Naive thymus-derived CD4-positive, alpha-beta T cell (primary cell): ENCODE data around the gene SMAP1. TPM values are rescaled to one million over a fixed set of nuclear protein-coding genes. Genes with fewer than 3 reads are reported as not detected.

Experiments used
- ATAC-seq: fragments of 150-1000 bp; cut with Tn5 transposase; 2 replicates; pipeline ENCODE4 v1.10.0; 2021; ENCODE audit warnings: mild to moderate bottlenecking, moderate library complexity
- CTCF ChIA-PET: fragments of 350-600 bp; sonication (Branson Sonifier 250); formaldehyde crosslinking; loops from one replicate; lab custom pipeline; 2021; ENCODE audit warnings: antibody characterized with exemption; lab: Charles Lee
- POLR2A ChIA-PET: fragments of 350-600 bp; sonication (Branson Sonifier 250); formaldehyde crosslinking; loops from one replicate; lab custom pipeline; 2021; ENCODE audit warnings: antibody characterized with exemption, inconsistent platforms; lab: Charles Lee
- DNase-seq, 9 donors: peaks; one replicate each; pipeline versions ENCODE4 v3.0.0 to v3.0.0-alpha.2; 2020 to 2022; ENCODE audit warnings: mixed read lengths in 1 of 9
- H3K27ac ChIP-seq: one replicate; pipeline ENCODE4 v1.7.0; 2013; ENCODE audit warnings: mild to moderate bottlenecking, low read depth, low read length, moderate library complexity
- H3K27me3 ChIP-seq, 2 donors: one replicate each; pipeline ENCODE4 v1.7.0; 2013; ENCODE audit warnings: low read length in 2 of 2, mild to moderate bottlenecking in 2 of 2, moderate library complexity in 2 of 2; ENCODE audit not compliant: control insufficient read depth in 2 of 2, insufficient read depth in 2 of 2
- H3K36me3 ChIP-seq, 3 experiments: 1 replicate in 2 of 3; 2 replicates in 1 of 3; pipeline ENCODE4 v1.7.0; 2013; ENCODE audit warnings: low read length in 3 of 3, mild to moderate bottlenecking in 3 of 3, moderate library complexity in 1 of 3; ENCODE audit not compliant: insufficient read depth in 3 of 3, control insufficient read depth in 2 of 3
- H3K4me1 ChIP-seq, 2 donors: one replicate each; pipeline ENCODE4 v1.7.0; 2013; ENCODE audit warnings: low read length in 2 of 2, mild to moderate bottlenecking in 2 of 2, moderate library complexity in 1 of 2; ENCODE audit not compliant: control insufficient read depth in 2 of 2, insufficient read depth in 2 of 2
- H3K4me3 ChIP-seq: 2 replicates; pipeline ENCODE4 v1.7.0; 2013; ENCODE audit warnings: mild to moderate bottlenecking, low read length
- H3K9me3 ChIP-seq, 3 experiments: 1 replicate in 2 of 3; 2 replicates in 1 of 3; pipeline ENCODE4 v1.7.0; 2013; ENCODE audit warnings: low read length in 3 of 3; ENCODE audit not compliant: control insufficient read depth in 2 of 3
- H3K27ac Mint-ChIP-seq, 9 donors: one replicate each; pipeline ENCODE4 v1.8.0; 2020 to 2022; ENCODE audit warnings: mixed read lengths in 9 of 9, mild to moderate bottlenecking in 8 of 9, moderate library complexity in 5 of 9, inconsistent platforms in 2 of 9
- H3K27me3 Mint-ChIP-seq, 5 donors: one replicate each; pipeline ENCODE4 v1.8.0; 2021 to 2022; ENCODE audit warnings: mixed read lengths in 5 of 5, mild to moderate bottlenecking in 1 of 5
- H3K36me3 Mint-ChIP-seq, 5 donors: one replicate each; pipeline ENCODE4 v1.8.0; 2020 to 2022; ENCODE audit warnings: mixed read lengths in 5 of 5, mild to moderate bottlenecking in 3 of 5, inconsistent platforms in 1 of 5
- H3K4me1 Mint-ChIP-seq, 7 donors: one replicate each; pipeline ENCODE4 v1.8.0; 2020 to 2022; ENCODE audit warnings: mixed read lengths in 7 of 7, mild to moderate bottlenecking in 3 of 7, inconsistent platforms in 1 of 7
- H3K4me3 Mint-ChIP-seq, 10 donors: one replicate each; pipeline ENCODE4 v1.8.0; 2020 to 2022; ENCODE audit warnings: mild to moderate bottlenecking in 10 of 10, mixed read lengths in 10 of 10, moderate library complexity in 6 of 10, inconsistent platforms in 2 of 10
- H3K9me3 Mint-ChIP-seq, 11 donors: one replicate each; pipeline ENCODE4 v1.8.0; 2020 to 2022; ENCODE audit warnings: mixed read lengths in 11 of 11, mild to moderate bottlenecking in 4 of 11, inconsistent platforms in 1 of 11, moderate library complexity in 1 of 11
- intact Hi-C, 2 donors: fragments of 100-400 bp; cut with micrococcal nuclease; formaldehyde crosslinking; loops; one replicate each; pipeline ENCODE4 v1.15.1; 2023
- polyA plus RNA-seq, 2 donors: library from polyadenylated mRNA; unstranded; fragments of 300-500 nt; fragmentation: Illumina TruSeq; gene quantifications; one replicate each; pipeline ENCODE4 v1.2.3, GENCODE V29; 2021
- total RNA-seq, 6 experiments: library from RNA in 5 of 6; stranded (reverse) in 5 of 6; gene quantifications; 1 replicate in 5 of 6; 2 replicates in 1 of 6; pipeline ENCODE4 v1.2.3 and lab custom pipeline; 2021 to 2026

The SMAP1 gene
- total and polyA plus RNA-seq, 7 experiments from 2014 or later: 11.3 to 45.7 (median 19.7) TPM

DNA sequence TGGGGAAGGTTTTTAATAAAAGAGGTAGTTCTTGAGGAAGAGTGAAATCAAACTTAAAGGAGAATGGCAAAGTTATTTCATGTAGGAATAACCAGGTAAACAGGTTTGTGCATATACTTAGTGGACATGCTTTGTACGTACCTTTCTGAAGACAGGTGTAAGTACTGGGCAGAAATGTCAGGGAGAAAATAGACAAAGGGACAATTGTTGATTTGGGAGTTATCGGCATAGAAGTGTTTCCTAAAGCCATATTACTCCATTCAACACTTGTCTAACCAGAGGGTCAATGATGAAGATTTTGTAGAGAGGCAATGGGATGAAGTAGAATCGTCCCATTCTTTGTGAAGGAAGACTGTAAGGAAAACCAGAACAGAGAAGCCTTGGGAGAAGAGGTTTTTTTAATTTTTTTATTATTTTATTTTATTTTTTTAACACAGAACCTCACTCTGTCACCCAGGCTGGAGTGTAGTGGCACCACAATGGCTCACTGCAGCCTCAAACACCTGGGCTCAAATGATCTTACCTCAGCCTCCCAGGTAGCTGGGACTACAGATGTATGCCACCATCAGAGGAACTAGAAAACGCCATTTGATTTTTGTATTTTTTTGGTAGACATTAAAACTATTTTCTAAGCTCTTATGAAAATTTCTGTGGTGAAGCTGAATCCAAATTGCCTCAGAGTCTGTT, 18.0 kb downstream of the SMAP1 start:
- Histone ChIP-seq H3K9me3 (no peaks in the 10 kb centered on the region), H3K4me3 (no peak overlapping the region), H3K27ac (no peak overlapping the region), H3K36me3 (no peaks in the 10 kb centered on the region), H3K4me1 (peaks cover 3 to 5% of the 10 kb centered on the region in 2 donors), H3K27me3 (no peaks in the 10 kb centered on the region)
- POLR2A ChIA-PET: no interaction called here
- peaks cover 0 to 3% (median under 1%) of the 10 kb centered on the region in 11 donors for H3K9me3 Mint-ChIP-seq
- ATAC-seq: no peak
- no peaks in the 10 kb centered on the region for H3K27me3 Mint-ChIP-seq
- H3K4me3 Mint-ChIP-seq: peak overlapping the region in 2 of 10 donors; percentile 2 to 15
- DNase-seq: no peak
- CTCF ChIA-PET: interaction anchor here (1.1 to 3.7 kb wide), 7 partner anchors 14 to 165 kb away, joined by 3 to 21 read pairs (median 9); partner anchors contain the start of gene SMAP1
- H3K27ac Mint-ChIP-seq: peak overlapping the region in 2 of 9 donors; percentile 27 to 73
- peaks cover 0 to 4% (median 0%) of the 10 kb centered on the region in 5 donors for H3K36me3 Mint-ChIP-seq
- intact Hi-C loops: loop anchor here (1.0 to 5.0 kb wide), 12 partner anchors 18 to 464 kb away; partner anchors contain the start of genes SDHAF4 (in 2 of the 2), SMAP1 (in 2 of the 2) and FAM135A (in 1 of the 2)
- H3K4me1 Mint-ChIP-seq: peaks cover 23 to 69% (median 63%) of the 10 kb centered on the region in 7 donors

DNA sequence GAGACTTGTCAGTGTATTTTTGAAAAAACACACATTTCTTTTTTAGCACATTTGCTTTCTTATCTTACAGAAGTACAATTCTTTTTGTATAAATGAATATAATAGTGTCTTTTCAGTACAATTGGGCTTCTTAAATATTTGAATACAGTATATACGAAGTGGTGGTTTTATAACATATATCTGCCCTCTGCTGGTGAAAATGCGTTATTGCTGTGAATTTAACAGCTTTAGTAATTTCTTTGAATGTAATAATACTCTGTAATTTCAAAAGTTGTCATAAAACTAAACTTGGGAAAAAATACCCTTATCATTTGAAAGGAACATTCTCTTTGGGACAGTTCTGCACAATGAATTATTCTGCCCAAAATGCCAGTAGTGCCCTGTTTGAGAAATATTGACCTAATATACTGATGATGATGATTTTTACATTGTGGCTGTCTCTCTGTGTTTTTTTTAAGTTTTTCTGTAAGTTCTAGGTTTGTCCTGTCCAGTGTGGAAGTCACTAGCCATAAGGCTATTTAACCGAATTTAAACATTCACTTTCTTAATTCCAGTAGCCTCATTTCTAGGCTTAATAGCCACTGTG, 19.0 kb downstream of the SMAP1 start:
- intact Hi-C loops: loop anchor here (1.0 to 5.0 kb wide), 11 partner anchors 19 to 465 kb away; partner anchors contain the start of genes SDHAF4 (in 2 of the 2), FAM135A (in 1 of the 2) and SMAP1 (in 1 of the 2)
- H3K27ac Mint-ChIP-seq: no peak overlapping the region
- Histone ChIP-seq H3K27ac (no peak overlapping the region), H3K4me1 (peaks cover 3 to 5% of the 10 kb centered on the region in 2 donors), H3K9me3 (no peaks in the 10 kb centered on the region), H3K36me3 (no peaks in the 10 kb centered on the region), H3K27me3 (no peaks in the 10 kb centered on the region), H3K4me3 (no peak overlapping the region)
- H3K9me3 Mint-ChIP-seq: peaks cover 0 to 14% (median 6%) of the 10 kb centered on the region in 11 donors
- H3K4me3 Mint-ChIP-seq: no peak overlapping the region
- H3K4me1 Mint-ChIP-seq: peaks cover 26 to 70% (median 63%) of the 10 kb centered on the region in 7 donors
- H3K36me3 Mint-ChIP-seq: peaks cover 3 to 9% (median 6%) of the 10 kb centered on the region in 5 donors
- peak in 6 of 9 donors; percentile 10 to 45 (median 32) for DNase-seq
- POLR2A ChIA-PET: interaction anchor here (0.6 kb wide), 1 partner anchor 44 kb away, joined by 3 read pairs; no protein-coding TSS in a partner anchor
- peak; percentile 71 for ATAC-seq
- H3K27me3 Mint-ChIP-seq: no peaks in the 10 kb centered on the region
- CTCF ChIA-PET: interaction anchor here (1.0 to 3.7 kb wide), 10 partner anchors 10 to 317 kb away, joined by 3 to 21 read pairs (median 4); no protein-coding TSS in a partner anchor

DNA sequence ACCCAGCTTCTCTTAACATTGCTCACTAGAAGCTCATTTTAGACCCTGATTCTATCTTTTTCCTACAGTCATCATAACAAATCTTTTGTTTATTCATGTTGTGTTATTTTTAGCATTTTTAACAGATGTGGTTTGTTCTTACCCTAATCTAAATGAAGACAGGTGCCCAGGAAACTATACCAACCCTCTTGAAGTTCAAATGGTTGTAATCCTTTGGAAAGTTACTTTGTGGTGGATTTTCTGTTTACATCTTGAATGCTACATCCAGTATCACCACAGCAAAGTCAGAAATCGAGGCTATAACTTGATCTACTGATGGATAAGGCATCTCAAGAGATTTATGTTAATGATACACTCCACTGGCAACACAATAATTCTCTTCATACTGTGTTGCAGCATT, 26.2 kb downstream of the SMAP1 start:
- H3K27ac Mint-ChIP-seq: no peak overlapping the region
- peaks cover 23 to 81% (median 79%) of the 10 kb centered on the region in 7 donors for H3K4me1 Mint-ChIP-seq
- no peaks in the 10 kb centered on the region for H3K27me3 ChIP-seq
- ATAC-seq (no peak), DNase-seq (no peak)
- no peak overlapping the region for H3K27ac ChIP-seq
- ChIA-PET CTCF (no interaction called here), POLR2A (no interaction called here)
- H3K36me3 ChIP-seq: no peaks in the 10 kb centered on the region
- H3K27me3 Mint-ChIP-seq: no peaks in the 10 kb centered on the region
- intact Hi-C loops: no loop called here
- peaks cover 10% of the 10 kb centered on the region in 2 donors for H3K4me1 ChIP-seq
- no peaks in the 10 kb centered on the region for H3K9me3 ChIP-seq
- peak overlapping the region in 6 of 10 donors; percentile 1 to 60 (median 18) for H3K4me3 Mint-ChIP-seq
- H3K4me3 ChIP-seq: no peak overlapping the region
- peaks cover 0 to 36% (median 12%) of the 10 kb centered on the region in 11 donors for H3K9me3 Mint-ChIP-seq
- H3K36me3 Mint-ChIP-seq: peaks cover 10 to 30% (median 21%) of the 10 kb centered on the region in 5 donors

DNA sequence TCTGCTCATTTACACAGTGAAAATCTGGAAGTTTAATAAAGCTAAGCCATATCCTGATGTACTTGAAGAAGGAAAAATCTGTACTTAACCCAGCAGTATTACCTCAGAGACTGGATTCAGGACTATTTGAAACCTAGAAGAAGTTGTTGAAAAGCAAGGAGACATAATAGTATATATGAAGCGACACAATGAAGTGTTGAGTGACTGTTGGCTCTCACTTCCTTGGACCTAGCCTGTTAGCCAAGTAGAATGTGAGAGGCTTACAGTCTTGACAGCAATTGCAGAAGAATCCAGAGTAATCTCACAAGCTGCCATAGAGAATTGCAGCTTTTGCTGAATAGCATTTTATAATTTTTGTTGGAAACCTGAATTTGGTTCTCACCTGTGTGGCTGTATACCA, 26.7 kb downstream of the SMAP1 start:
- no peaks in the 10 kb centered on the region for H3K9me3 ChIP-seq
- peaks cover 10 to 35% (median 22%) of the 10 kb centered on the region in 5 donors for H3K36me3 Mint-ChIP-seq
- ChIA-PET POLR2A (no interaction called here), CTCF (no interaction called here)
- H3K36me3 ChIP-seq: peaks cover 0 to under 1% (median 0%) of the 10 kb centered on the region in 3 experiments
- no peak for ATAC-seq
- H3K4me3 Mint-ChIP-seq: peak overlapping the region in 4 of 10 donors; percentile 1 to 60 (median 31)
- peaks cover 0 to 36% (median 12%) of the 10 kb centered on the region in 11 donors for H3K9me3 Mint-ChIP-seq
- peaks cover 22 to 81% (median 78%) of the 10 kb centered on the region in 7 donors for H3K4me1 Mint-ChIP-seq
- H3K27ac ChIP-seq: no peak overlapping the region
- H3K4me1 ChIP-seq: peaks cover 10% of the 10 kb centered on the region in 2 donors
- DNase-seq: no peak
- no peak overlapping the region for H3K27ac Mint-ChIP-seq
- intact Hi-C loops: no loop called here
- no peak overlapping the region for H3K4me3 ChIP-seq
- H3K27me3 Mint-ChIP-seq: no peaks in the 10 kb centered on the region
- no peaks in the 10 kb centered on the region for H3K27me3 ChIP-seq

DNA sequence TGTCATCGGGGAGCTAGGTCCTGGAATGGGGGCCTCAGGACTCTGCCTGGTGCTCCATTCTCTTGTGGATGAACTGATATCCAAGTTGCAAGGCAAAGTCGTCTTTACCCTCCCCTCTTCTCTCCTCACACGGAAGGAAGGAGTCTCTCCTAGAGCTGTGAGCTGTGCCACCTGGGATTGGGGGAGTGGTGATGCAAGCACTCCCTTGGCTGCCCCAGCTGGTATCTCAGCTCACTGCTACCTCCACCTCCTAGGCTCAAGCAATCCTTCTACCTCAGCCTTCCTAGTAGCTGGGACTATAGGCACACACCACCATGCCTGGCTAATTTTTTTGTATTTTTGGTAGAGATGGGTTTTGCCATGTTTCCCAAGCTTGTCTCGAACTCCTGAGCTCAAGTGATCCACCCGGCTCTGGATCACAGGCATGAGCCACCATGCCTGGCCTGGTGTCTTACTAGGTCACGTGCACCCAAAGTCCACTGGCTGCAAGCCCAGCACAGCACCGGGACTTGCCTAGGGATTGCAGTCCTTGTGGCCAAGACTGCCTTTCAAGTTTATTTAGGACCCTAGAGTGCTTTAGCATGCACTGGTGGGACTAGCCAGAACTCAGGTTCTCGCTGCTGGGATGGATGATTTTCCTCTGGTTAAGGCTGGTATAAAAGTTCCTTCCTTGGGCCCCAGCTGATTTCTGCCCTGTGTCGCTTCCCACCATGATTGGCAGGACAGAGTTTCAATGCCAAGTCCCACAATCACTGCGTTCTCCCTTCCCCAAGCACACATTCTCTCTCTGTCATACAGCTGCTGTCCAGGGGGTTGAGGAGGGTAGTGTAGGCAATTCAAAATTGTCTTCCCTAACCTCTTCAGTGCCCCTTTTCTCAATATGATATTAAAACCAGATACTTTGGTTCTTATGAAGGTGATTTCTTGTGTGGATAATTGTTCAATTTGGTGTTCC, 33.5 kb downstream of the SMAP1 start:
- POLR2A ChIA-PET: no interaction called here
- peaks cover 8 to 47% (median 21%) of the 10 kb centered on the region in 5 donors for H3K36me3 Mint-ChIP-seq
- ATAC-seq (no peak), DNase-seq (no peak)
- intact Hi-C loops: no loop called here
- Histone ChIP-seq H3K27ac (no peak overlapping the region), H3K36me3 (peaks cover 0 to 4% (median 0%) of the 10 kb centered on the region in 3 experiments), H3K4me1 (no peaks in the 10 kb centered on the region), H3K27me3 (no peaks in the 10 kb centered on the region), H3K4me3 (no peak overlapping the region), H3K9me3 (no peaks in the 10 kb centered on the region)
- H3K27ac Mint-ChIP-seq: peak overlapping the region in 3 of 9 donors; percentile 18 to 55 (median 39)
- peaks cover 0 to 14% (median 0%) of the 10 kb centered on the region in 11 donors for H3K9me3 Mint-ChIP-seq
- H3K27me3 Mint-ChIP-seq: no peaks in the 10 kb centered on the region
- no peak overlapping the region for H3K4me3 Mint-ChIP-seq
- CTCF ChIA-PET: interaction anchor here (1.3 to 1.9 kb wide), 2 partner anchors 15 to 255 kb away, joined by 4 to 6 read pairs; no protein-coding TSS in a partner anchor
- H3K4me1 Mint-ChIP-seq: peaks cover 13 to 90% (median 76%) of the 10 kb centered on the region in 7 donors
